IPS-20b (cell line): ENCODE measurements around the gene LPP.

Experiments used
- H3K27ac ChIP-seq: one replicate; pipeline ENCODE4 v1.5.1; 2013; ENCODE audit warnings: low read length
- H3K27me3 ChIP-seq: 2 replicates; pipeline ENCODE4 v1.6.1; 2013; ENCODE audit warnings: mild to moderate bottlenecking, low read length, inconsistent platforms; ENCODE audit not compliant: insufficient read depth
- H3K36me3 ChIP-seq: 2 replicates; pipeline ENCODE4 v1.6.1; 2013; ENCODE audit warnings: low read depth, mild to moderate bottlenecking, inconsistent platforms, low read length, moderate library complexity; ENCODE audit not compliant: insufficient read depth
- H3K4me1 ChIP-seq: 2 replicates; pipeline ENCODE4 v1.6.1; 2013; ENCODE audit warnings: mild to moderate bottlenecking, control low read depth, inconsistent platforms, low read length, moderate library complexity; ENCODE audit not compliant: insufficient read depth
- H3K4me3 ChIP-seq: 2 replicates; pipeline ENCODE4 v1.5.1; 2013; ENCODE audit warnings: mild to moderate bottlenecking, low read length, inconsistent platforms
- H3K9ac ChIP-seq: 2 replicates; pipeline ENCODE4 v1.6.1; 2013; ENCODE audit warnings: low read depth, mild to moderate bottlenecking, inconsistent platforms, low read length, moderate library complexity
- H3K9me3 ChIP-seq: 2 replicates; pipeline ENCODE4 v1.6.1; 2013; ENCODE audit warnings: mild to moderate bottlenecking, low read depth, low read length, inconsistent platforms; ENCODE audit not compliant: insufficient read depth

LPP gene

DNA sequence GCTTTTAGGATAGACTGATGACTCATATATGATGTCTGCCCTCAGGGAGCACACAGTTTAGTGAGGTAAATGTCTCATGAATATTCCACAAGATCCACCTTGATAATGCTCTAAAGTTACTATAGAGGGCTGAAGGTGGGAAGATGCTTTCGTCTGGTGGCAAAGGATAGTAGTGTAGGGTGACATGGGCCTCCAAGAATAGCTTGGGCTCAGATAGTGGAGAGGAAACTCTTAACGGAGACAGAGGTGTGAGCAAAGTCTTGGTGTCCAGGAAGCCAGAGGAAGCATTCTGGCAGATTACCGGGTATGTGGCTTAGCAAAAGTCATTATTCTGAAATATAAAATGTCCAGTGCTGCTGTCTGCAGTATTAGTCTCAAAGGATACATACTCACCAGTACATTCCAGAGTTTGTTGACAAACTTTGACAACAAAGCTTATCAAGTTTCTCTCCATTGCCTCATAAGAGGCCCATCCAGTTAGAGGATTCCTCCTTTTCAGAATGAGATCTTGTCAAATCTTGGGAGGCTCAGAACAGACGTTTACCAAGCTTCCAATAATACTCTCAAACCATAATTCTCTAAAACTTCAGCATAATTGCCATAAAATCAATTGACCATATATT lies 316.7 kb downstream of the LPP start:
- Histone ChIP-seq H3K27ac (no peak overlapping the region), H3K27me3 (no peaks in the 10 kb centered on the region), H3K4me1 (peaks cover 6% of the 10 kb centered on the region), H3K9me3 (no peaks in the 10 kb centered on the region), H3K4me3 (no peak overlapping the region), H3K9ac (no peak overlapping the region), H3K36me3 (no peaks in the 10 kb centered on the region)

DNA sequence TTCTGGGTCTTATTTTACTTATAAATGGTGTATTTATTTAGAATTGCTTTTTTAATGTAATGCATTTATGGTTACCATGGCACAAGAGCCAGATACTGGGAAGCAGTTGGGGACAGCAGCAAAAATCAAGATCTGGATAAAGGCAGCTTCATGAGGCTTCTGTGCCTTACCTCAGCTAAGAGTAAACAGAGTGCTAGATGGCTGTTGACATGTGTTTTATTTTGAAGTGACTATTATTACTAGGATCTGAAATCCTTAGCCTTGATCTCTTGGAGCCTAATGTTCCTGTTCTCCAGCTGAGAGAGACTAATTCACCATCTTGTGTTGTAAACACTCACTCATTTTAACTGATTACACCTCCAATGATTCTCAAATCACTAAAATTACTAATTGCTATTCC lies 317.8 kb downstream of the LPP start:
- no peaks in the 10 kb centered on the region for H3K27me3 ChIP-seq
- H3K4me1 ChIP-seq = peaks cover 6% of the 10 kb centered on the region

DNA sequence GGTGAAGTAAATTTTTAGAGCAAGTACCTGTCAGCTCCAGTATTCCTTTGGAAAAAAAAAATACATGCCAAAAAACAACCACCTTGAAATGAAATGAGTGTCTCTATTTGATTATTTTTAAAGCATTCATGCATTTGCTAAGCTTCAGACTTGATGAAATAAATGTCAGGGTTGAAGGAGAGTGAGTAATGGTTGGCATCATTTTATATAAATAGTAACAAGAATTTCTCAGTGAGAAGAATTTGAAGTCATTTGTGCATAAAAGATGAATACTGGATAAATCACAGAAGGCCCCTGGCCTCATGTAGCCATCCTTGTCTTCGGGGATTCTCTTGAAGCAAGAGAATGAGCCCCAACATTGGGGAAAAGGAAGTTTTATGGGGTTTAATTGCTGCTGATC lies 318.4 kb downstream of the LPP start:
- Histone ChIP-seq H3K4me1 (peaks cover 6% of the 10 kb centered on the region), H3K4me3 (no peak overlapping the region), H3K9me3 (no peaks in the 10 kb centered on the region), H3K9ac (no peak overlapping the region), H3K36me3 (no peaks in the 10 kb centered on the region), H3K27ac (no peak overlapping the region), H3K27me3 (no peaks in the 10 kb centered on the region)

More for the DNA sequence above, 317.8 kb downstream of the LPP start:
- Histone ChIP-seq H3K4me3 (no peak overlapping the region), H3K9me3 (no peaks in the 10 kb centered on the region), H3K36me3 (no peaks in the 10 kb centered on the region), H3K27ac (no peak overlapping the region), H3K9ac (no peak overlapping the region)

DNA sequence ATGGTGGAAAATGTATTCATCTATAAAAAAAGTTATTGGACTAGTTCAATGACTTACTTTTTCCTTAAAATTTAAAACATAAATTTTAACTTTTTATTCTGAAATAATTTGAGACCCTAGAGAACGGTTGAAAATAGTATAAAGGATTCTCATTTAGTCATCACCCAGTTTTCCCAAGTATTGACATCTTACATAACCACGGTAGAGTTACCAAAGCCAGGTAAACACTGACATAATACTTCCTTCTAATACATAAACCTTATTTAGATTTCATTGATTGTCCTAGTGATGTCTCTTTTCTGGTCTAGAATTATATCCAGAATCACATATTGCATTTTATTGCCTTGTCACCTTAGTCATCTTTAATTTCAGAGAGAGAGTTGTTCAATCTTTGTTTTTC lies 319.1 kb downstream of the LPP start:
- no peak overlapping the region for H3K27ac ChIP-seq

DNA sequence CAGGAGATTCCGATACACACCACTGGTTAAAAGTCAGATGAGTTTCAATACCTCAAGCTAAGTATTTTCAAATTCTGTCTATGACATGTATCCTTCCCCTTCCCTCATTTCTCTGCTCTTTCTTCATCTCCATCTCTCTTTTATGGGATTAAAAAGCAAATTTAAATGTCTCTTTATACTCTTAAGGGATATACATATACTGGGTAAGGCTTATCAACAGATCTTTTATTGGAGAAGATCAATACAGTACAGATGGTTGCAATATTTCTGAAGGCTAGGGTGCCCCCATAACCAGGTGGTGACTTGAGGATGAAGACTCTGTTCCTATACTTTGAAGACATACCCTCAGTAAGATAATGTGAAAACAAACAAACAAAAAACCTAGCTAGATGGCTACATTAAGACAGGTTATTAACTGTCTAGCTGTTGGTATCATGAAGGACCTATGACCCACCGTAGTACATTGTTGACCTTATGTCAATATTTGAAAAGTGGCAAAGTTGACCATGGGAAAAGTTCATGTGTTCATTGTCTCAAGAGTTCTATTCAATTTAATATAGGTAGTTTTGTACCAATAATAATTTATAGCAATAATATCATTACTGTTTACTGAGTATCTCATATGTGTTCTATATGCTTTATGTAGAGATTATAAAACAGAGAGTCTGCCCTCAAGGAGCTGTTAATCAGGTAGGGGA lies 319.8 kb downstream of the LPP start:
- Histone ChIP-seq H3K9me3 (no peaks in the 10 kb centered on the region), H3K9ac (no peak overlapping the region), H3K27me3 (no peaks in the 10 kb centered on the region), H3K27ac (no peak overlapping the region), H3K4me3 (no peak overlapping the region), H3K4me1 (peaks cover 6% of the 10 kb centered on the region; the same call in 1 of the 2 replicates), H3K36me3 (no peaks in the 10 kb centered on the region)

More for the DNA sequence above, 319.1 kb downstream of the LPP start:
- Histone ChIP-seq H3K9me3 (no peaks in the 10 kb centered on the region), H3K4me1 (peaks cover 6% of the 10 kb centered on the region), H3K36me3 (no peaks in the 10 kb centered on the region), H3K27me3 (no peaks in the 10 kb centered on the region), H3K9ac (no peak overlapping the region), H3K4me3 (no peak overlapping the region)

DNA sequence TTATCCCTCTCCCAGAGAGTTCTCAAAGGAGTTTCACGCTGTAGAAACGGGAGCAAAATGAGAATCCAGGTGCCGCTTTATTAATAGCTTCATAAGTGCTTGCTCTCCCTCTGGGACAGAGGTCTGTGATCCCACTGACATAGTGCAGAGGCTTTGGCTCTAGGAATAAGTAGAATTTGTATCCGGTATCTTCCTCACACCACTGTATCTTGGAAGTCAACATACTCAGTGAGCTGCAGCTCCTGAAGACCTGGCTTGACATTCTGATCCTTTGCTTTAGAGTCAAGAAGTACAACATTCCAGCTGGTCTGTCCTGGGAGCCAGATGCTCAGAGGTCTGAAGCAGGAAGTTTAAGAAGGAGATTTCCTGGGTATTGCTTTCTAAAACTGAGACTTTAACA lies 323.0 kb downstream of the LPP start:
- Histone ChIP-seq H3K9me3 (no peaks in the 10 kb centered on the region), H3K27me3 (no peaks in the 10 kb centered on the region), H3K9ac (no peak overlapping the region), H3K36me3 (no peaks in the 10 kb centered on the region), H3K4me3 (no peak overlapping the region), H3K27ac (no peak overlapping the region), H3K4me1 (peaks cover 18% of the 10 kb centered on the region)

DNA sequence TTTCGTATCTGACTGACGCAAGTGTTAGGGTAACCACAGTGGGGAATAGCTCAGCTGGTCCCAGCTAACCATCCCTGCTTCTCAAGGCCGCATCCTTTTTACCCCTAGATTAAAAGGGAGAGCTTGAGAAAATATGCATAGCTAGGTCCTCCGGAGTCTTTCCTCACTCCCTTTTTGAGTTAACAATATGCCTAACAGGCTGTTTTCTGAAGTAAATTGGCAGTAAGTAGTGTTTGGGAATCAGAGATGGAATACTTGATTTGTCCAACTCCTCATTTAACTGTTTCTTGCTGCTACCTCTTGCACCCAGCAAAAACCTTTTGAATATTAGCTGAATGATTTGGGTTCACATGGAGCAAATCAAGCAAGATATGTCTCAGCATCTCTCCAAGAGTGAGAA lies 326.1 kb downstream of the LPP start:
- H3K9ac ChIP-seq = no peak overlapping the region
- no peaks in the 10 kb centered on the region for H3K9me3 ChIP-seq
- H3K4me1 ChIP-seq = peaks cover 12% of the 10 kb centered on the region
- H3K36me3 ChIP-seq = peaks cover 7% of the 10 kb centered on the region
- H3K27me3 ChIP-seq = no peaks in the 10 kb centered on the region
- H3K27ac ChIP-seq = no peak overlapping the region
- no peak overlapping the region for H3K4me3 ChIP-seq

DNA sequence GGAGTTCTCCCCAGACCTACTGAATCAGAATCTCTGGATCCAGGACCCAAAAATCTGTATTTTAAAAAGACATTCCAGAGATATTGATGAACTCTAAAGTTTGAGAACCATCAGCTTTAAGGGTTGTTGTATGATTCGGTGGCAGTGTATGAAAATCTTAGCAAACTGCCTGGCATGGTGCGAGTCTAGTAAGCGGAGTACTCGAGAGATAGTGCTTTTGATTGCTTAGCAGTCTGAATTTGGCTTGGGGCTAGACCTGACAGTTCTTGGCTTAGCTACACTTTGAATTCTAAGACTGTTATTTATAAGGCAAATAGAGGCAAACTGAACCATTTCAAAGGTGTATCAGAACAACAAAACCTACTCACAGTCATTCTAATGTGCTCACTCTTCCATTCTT lies 329.0 kb downstream of the LPP start:
- Histone ChIP-seq H3K4me3 (no peak overlapping the region), H3K27me3 (no peaks in the 10 kb centered on the region), H3K9ac (no peak overlapping the region), H3K27ac (no peak overlapping the region), H3K4me1 (peaks cover 12% of the 10 kb centered on the region), H3K36me3 (peaks cover 10% of the 10 kb centered on the region), H3K9me3 (no peaks in the 10 kb centered on the region)

DNA sequence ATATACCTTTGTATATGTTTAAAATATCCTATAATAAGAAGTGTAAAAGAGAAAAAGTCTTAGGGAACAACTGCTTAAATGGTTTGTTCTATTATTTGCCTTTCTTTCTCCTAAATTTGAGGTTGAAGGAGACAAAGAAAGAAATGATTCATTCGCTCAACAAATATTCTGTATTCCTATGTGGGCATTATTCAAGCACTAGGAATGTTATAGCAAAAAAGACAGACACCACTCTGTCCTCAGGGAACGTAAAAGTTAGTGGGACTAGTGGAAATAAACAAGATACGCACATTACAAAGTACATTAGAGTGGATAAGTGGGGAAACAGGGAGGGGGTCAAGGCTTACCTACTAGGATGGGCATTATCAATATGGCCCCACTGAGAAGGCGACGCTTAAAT lies 332.2 kb downstream of the LPP start:
- H3K27me3 ChIP-seq = no peaks in the 10 kb centered on the region
- H3K4me1 ChIP-seq = no peaks in the 10 kb centered on the region
- H3K4me3 ChIP-seq = no peak overlapping the region
- peaks cover 10% of the 10 kb centered on the region for H3K36me3 ChIP-seq
- H3K9ac ChIP-seq = no peak overlapping the region
- H3K27ac ChIP-seq = no peak overlapping the region
- no peaks in the 10 kb centered on the region for H3K9me3 ChIP-seq

DNA sequence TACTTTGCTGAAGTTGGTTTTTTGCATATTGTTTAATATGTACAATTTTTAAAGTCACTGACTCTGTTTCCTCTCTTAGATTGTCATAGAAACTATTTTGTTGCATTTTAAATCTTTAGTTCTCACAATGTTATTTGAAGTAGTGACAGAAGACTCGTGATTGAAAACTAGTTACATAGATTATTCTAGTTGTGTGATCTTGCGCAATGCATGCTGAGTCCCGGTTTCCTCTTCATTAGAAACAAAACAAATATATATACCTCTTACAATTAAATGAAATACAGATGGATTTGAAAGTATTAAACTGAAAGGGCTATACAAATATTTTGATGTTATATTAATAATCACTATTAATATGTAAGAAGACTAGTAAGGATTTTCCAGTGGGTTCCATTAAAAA lies 333.0 kb downstream of the LPP start:
- Histone ChIP-seq H3K36me3 (peaks cover 10% of the 10 kb centered on the region), H3K9me3 (no peaks in the 10 kb centered on the region), H3K4me3 (no peak overlapping the region), H3K27me3 (no peaks in the 10 kb centered on the region), H3K9ac (no peak overlapping the region), H3K27ac (no peak overlapping the region), H3K4me1 (no peaks in the 10 kb centered on the region)

DNA sequence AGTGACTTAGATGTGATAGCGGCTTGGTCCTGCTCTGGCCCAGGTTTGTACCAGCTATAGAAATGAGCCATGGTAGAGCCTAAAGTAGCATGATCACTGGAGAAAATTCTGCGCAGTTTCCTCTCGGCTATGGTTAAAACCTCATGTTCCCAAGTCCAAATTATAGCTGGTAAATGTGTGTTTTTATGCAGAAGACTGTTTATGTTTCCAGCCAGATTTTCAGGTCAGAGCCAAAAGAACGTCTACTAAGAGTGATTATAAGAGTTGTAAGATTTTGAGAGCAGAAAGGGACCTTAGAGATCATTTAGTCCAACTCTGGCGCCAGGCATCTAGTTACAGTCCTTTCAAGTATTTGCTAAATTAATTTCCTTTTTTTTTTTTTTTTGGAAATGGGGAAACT lies 333.7 kb downstream of the LPP start:
- Histone ChIP-seq H3K27me3 (no peaks in the 10 kb centered on the region), H3K27ac (no peak overlapping the region), H3K36me3 (peaks cover 10% of the 10 kb centered on the region), H3K4me3 (no peak overlapping the region), H3K9me3 (no peaks in the 10 kb centered on the region), H3K9ac (no peak overlapping the region), H3K4me1 (no peaks in the 10 kb centered on the region)

DNA sequence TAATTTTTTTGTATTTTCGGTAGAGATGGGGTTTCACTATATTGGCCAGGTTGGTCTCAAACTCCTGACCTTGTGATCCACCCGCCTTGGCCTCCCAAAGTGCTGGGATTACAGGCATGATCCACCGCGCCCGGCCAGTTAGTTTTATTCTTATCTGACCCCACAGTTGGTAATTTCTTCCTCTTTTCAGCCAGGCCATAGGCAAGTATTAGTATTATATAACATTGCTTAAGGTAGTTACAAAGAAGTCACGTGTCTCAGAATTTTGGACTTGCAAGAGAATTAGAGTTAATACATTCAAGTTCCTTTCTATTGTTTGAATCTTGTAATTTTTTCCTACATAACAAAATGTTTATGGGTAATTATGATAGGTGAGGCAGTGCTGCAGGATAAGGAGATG lies 334.8 kb downstream of the LPP start:
- H3K4me3 ChIP-seq = no peak overlapping the region
- H3K9me3 ChIP-seq = no peaks in the 10 kb centered on the region
- no peaks in the 10 kb centered on the region for H3K4me1 ChIP-seq
- H3K36me3 ChIP-seq = peaks cover 10% of the 10 kb centered on the region
- H3K27ac ChIP-seq = no peak overlapping the region
- H3K27me3 ChIP-seq = no peaks in the 10 kb centered on the region
- no peak overlapping the region for H3K9ac ChIP-seq
